ENCODE results near the gene FAHD2B.
"Not testable (repeated sequence)": the region's sequence is repeated elsewhere in the genome, so short reads cannot be mapped to it uniquely, and the experiment has no call there.

The FAHD2B gene

DNA sequence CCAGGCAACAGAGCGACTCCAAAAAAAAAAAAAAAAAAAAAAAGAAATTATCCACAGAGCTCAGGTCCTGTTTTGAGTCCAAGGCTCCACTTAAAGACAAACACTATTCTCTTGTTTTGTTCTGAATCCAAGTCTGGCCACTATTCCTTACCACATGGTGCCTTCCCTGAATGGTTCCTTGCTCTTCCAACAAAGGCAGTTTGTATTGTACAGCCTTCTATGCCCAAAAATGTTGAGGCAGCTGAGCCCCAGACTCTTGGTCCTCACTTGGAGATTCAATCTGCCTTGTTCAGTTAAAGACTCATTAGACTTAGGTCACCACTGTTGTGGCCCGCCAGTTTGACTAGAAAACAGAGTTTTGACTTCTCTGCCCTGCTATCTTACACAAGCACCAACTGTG, 1.7 kb downstream of the FAHD2B start:
- not testable (repeated sequence) for H3K4me3 ChIP-seq (ENCODE audit: insufficient read depth, low read length, poor library complexity, severe bottlenecking); H3K9me3 ChIP-seq (ENCODE audit: insufficient read depth, low read length); H3K27me3 ChIP-seq (ENCODE audit: low read length); H3K9ac ChIP-seq (ENCODE audit: low read length); H3K36me3 ChIP-seq (ENCODE audit: low read length); H3K79me2 ChIP-seq (ENCODE audit: insufficient read depth, low read length); H3F3A ChIP-seq (ENCODE audit: insufficient read depth); H3K9me2 ChIP-seq (replicated peaks; ENCODE audit: insufficient read depth, low read length); H3K27ac ChIP-seq (ENCODE audit: low read depth, low read length); H2AFZ ChIP-seq (ENCODE audit: low read depth, low read length, severe bottlenecking); H3K4me2 ChIP-seq (ENCODE audit: low read depth, low read length, poor library complexity, severe bottlenecking); H4K20me1 ChIP-seq (ENCODE audit: low read depth, low read length)

DNA sequence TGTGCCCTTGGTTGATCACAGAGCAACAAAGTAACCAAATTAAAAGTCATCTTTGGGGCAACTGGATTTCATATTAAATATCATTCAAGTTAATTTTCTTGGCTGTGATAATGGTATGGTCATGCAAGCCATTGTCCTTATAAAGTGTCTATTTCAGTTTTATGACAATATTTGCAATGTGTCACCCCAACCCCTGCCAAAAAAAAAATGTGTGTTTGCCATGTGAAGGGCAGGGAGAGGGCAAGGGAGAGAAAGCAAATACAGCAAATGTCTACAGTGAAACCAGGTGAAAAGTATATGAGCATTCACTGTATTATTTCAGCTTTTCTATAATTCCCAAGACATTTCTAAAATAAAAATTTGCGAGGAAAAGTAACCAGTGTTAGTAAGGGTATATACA, 6.0 kb downstream of the FAHD2B start:
- not testable (repeated sequence) for H2AFZ ChIP-seq (ENCODE audit: low read depth, low read length, severe bottlenecking); H3K27me3 ChIP-seq (ENCODE audit: low read length); H3K4me3 ChIP-seq (ENCODE audit: insufficient read depth, low read length, poor library complexity, severe bottlenecking); H3F3A ChIP-seq (ENCODE audit: insufficient read depth); H3K36me3 ChIP-seq (ENCODE audit: low read length); H3K9me3 ChIP-seq (ENCODE audit: insufficient read depth, low read length); H4K20me1 ChIP-seq (ENCODE audit: low read depth, low read length); H3K9ac ChIP-seq (ENCODE audit: low read length); H3K27ac ChIP-seq (ENCODE audit: low read depth, low read length); H3K9me2 ChIP-seq (replicated peaks; ENCODE audit: insufficient read depth, low read length); H3K4me2 ChIP-seq (ENCODE audit: low read depth, low read length, poor library complexity, severe bottlenecking); H3K79me2 ChIP-seq (ENCODE audit: insufficient read depth, low read length)

DNA sequence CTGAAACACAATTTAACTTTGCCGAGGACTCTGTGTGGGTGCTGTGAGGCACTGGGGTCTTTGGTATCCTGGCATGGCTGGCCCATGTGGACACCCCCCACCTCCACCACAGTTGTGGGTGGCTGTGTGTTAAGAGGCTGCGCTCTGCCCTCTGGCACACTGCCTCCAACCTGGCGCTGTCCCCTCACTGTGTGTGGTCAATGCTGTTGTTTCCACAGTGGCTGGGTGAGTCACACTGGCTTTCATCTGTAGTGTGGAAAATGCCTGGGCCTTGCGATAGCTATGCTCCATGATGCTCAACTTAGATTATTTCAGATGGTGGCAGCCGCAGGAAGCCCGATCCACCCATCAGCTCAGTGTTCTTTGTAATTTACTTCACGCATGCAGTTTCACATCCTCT, 9.6 kb downstream of the FAHD2B start:
- H3F3A ChIP-seq (ENCODE audit: insufficient read depth); H2AFZ ChIP-seq (ENCODE audit: low read depth, low read length, severe bottlenecking); H3K4me2 ChIP-seq (ENCODE audit: low read depth, low read length, poor library complexity, severe bottlenecking); H3K27ac ChIP-seq (ENCODE audit: low read depth, low read length); H3K36me3 ChIP-seq (ENCODE audit: low read length); H3K4me3 ChIP-seq (ENCODE audit: insufficient read depth, low read length, poor library complexity, severe bottlenecking); H4K20me1 ChIP-seq (ENCODE audit: low read depth, low read length); H3K27me3 ChIP-seq (ENCODE audit: low read length); H3K9me2 ChIP-seq (replicated peaks; ENCODE audit: insufficient read depth, low read length); H3K9me3 ChIP-seq (ENCODE audit: insufficient read depth, low read length); H3K9ac ChIP-seq (ENCODE audit: low read length); H3K79me2 ChIP-seq (ENCODE audit: insufficient read depth, low read length): not testable (repeated sequence)

DNA sequence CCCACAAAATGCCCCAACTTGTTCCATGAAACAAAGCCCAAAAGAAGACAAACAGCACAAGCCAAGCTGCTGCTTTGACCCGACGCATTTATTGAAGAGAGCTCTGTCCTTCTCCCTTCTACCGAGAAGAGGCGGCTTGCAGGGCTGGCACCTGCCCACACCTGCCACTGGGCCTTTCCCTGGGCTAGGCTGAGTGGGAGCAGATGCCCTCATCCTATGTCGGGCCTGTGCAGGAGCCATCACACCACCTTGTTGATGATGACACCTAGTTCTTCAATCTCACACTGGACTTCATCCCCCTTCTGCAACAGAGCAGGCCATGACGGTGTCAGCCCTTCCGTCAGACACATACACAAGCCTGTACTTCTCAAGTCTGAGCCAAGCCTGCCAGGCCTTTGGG, 11.2 kb downstream of the FAHD2B start:
- not testable (repeated sequence) for H3K4me2 ChIP-seq (ENCODE audit: low read depth, low read length, poor library complexity, severe bottlenecking); H4K20me1 ChIP-seq (ENCODE audit: low read depth, low read length); H3K4me3 ChIP-seq (ENCODE audit: insufficient read depth, low read length, poor library complexity, severe bottlenecking)

DNA sequence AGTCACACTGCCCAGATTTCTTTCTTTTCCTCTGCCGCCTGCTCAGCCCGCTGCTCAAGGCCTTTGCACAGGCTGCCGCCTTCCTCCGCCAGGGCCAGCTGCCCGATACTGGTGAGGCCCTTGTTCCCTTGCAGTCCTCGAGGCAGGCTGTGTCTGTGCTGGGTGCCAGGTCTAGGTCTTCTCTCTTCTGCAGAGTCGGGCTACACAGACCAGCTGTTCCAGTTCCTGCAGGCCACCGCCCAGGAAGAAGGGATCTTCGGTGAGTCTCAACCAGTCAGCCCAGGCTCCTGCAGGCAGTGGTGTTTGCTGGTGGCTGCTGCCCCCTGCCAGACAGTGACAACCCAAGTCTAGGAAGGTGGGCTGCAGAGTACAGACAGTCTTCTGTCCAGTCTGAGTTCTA, 12.5 kb downstream of the FAHD2B start:
- not testable (repeated sequence) for H2AFZ ChIP-seq (ENCODE audit: low read depth, low read length, severe bottlenecking); H3K4me2 ChIP-seq (ENCODE audit: low read depth, low read length, poor library complexity, severe bottlenecking); H3K9me2 ChIP-seq (replicated peaks; ENCODE audit: insufficient read depth, low read length); H3K79me2 ChIP-seq (ENCODE audit: insufficient read depth, low read length); H3K27ac ChIP-seq (ENCODE audit: low read depth, low read length); H3K9me3 ChIP-seq (ENCODE audit: insufficient read depth, low read length); H3K27me3 ChIP-seq (ENCODE audit: low read length); H3K4me3 ChIP-seq (ENCODE audit: insufficient read depth, low read length, poor library complexity, severe bottlenecking); H3K9ac ChIP-seq (ENCODE audit: low read length); H4K20me1 ChIP-seq (ENCODE audit: low read depth, low read length); H3F3A ChIP-seq (ENCODE audit: insufficient read depth); H3K36me3 ChIP-seq (ENCODE audit: low read length)

More for the DNA sequence above, 11.2 kb downstream of the FAHD2B start:
- not testable (repeated sequence) for H2AFZ ChIP-seq (ENCODE audit: low read depth, low read length, severe bottlenecking); H3K9me2 ChIP-seq (replicated peaks; ENCODE audit: insufficient read depth, low read length); H3K9ac ChIP-seq (ENCODE audit: low read length); H3K27ac ChIP-seq (ENCODE audit: low read depth, low read length); H3F3A ChIP-seq (ENCODE audit: insufficient read depth); H3K36me3 ChIP-seq (ENCODE audit: low read length); H3K27me3 ChIP-seq (ENCODE audit: low read length); H3K79me2 ChIP-seq (ENCODE audit: insufficient read depth, low read length); H3K9me3 ChIP-seq (ENCODE audit: insufficient read depth, low read length)

DNA sequence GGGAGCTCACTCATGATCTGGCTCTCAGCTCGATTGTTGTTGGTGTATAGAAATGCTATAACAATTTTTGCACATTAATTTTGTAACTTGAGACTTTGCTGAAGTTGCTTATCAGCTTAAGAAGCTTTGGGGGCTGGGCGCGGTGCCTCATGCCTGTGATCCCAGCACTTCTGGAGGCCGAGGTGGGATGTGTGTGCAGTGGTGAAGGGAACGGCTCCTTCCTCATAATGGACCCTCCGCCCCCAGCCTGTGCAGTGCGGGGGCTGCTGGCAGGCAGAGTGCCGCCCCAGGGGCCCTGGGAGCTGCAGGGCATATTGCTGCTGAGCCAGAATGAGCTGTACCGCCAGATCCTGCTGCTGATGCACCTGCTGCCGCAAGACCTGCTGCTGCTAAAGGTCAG, 13.8 kb downstream of the FAHD2B start:
- not testable (repeated sequence) for H3K27ac ChIP-seq (ENCODE audit: low read depth, low read length); H3K4me3 ChIP-seq (ENCODE audit: insufficient read depth, low read length, poor library complexity, severe bottlenecking); H3K9me3 ChIP-seq (ENCODE audit: insufficient read depth, low read length); H3F3A ChIP-seq (ENCODE audit: insufficient read depth); H3K79me2 ChIP-seq (ENCODE audit: insufficient read depth, low read length); H3K9ac ChIP-seq (ENCODE audit: low read length); H3K27me3 ChIP-seq (ENCODE audit: low read length); H3K9me2 ChIP-seq (replicated peaks; ENCODE audit: insufficient read depth, low read length); H2AFZ ChIP-seq (ENCODE audit: low read depth, low read length, severe bottlenecking); H4K20me1 ChIP-seq (ENCODE audit: low read depth, low read length); H3K36me3 ChIP-seq (ENCODE audit: low read length); H3K4me2 ChIP-seq (ENCODE audit: low read depth, low read length, poor library complexity, severe bottlenecking)

DNA sequence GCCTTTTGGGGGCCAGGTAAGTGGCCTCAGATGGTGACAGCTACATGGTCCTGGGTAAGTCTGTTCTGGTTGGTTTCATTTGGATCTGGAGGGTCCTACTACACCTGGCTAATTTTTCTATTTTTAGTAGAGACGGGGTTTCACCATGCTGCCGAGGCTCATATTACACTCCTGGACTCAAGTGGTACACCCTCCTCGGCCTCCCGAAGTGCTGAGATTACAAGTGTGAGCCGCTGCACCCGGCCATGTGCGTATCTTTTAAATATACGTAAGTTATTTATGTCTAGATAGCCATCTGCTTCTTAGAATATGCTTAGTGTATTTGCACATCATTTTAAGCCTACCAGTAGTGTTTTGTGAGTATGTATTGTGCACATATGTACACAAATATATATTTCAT, 17.5 kb downstream of the FAHD2B start:
- H3K27me3 ChIP-seq (ENCODE audit: low read length); H3K9ac ChIP-seq (ENCODE audit: low read length); H3K27ac ChIP-seq (ENCODE audit: low read depth, low read length); H3F3A ChIP-seq (ENCODE audit: insufficient read depth); H3K79me2 ChIP-seq (ENCODE audit: insufficient read depth, low read length); H3K9me3 ChIP-seq (ENCODE audit: insufficient read depth, low read length); H2AFZ ChIP-seq (ENCODE audit: low read depth, low read length, severe bottlenecking); H4K20me1 ChIP-seq (ENCODE audit: low read depth, low read length); H3K36me3 ChIP-seq (ENCODE audit: low read length); H3K4me2 ChIP-seq (ENCODE audit: low read depth, low read length, poor library complexity, severe bottlenecking); H3K9me2 ChIP-seq (replicated peaks; ENCODE audit: insufficient read depth, low read length); H3K4me3 ChIP-seq (ENCODE audit: insufficient read depth, low read length, poor library complexity, severe bottlenecking): not testable (repeated sequence)

DNA sequence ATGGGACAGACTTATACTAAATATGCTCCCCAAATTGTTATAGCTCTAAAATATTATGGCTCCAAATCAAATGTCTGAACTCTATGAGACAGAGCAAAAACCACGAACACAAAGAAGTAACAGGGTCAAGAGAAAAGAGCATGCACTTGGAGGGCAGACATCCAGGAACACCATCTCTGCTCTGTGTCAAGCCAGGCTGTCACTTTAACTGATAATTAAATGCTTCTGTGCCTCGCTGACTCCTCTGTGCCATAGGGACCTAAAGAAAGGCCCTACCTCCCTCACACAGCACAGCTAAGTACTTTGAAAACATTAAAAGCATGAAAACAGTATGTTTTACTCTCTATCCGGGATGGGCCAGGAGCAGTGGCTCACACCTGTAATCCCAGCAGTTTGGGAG, 23.8 kb downstream of the FAHD2B start:
- H3K9me2 ChIP-seq (replicated peaks; ENCODE audit: insufficient read depth, low read length); H3K27me3 ChIP-seq (ENCODE audit: low read length); H3K9ac ChIP-seq (ENCODE audit: low read length); H4K20me1 ChIP-seq (ENCODE audit: low read depth, low read length); H3K4me3 ChIP-seq (ENCODE audit: insufficient read depth, low read length, poor library complexity, severe bottlenecking); H3K36me3 ChIP-seq (ENCODE audit: low read length); H3F3A ChIP-seq (ENCODE audit: insufficient read depth); H3K27ac ChIP-seq (ENCODE audit: low read depth, low read length); H3K4me2 ChIP-seq (ENCODE audit: low read depth, low read length, poor library complexity, severe bottlenecking); H3K79me2 ChIP-seq (ENCODE audit: insufficient read depth, low read length); H2AFZ ChIP-seq (ENCODE audit: low read depth, low read length, severe bottlenecking); H3K9me3 ChIP-seq (ENCODE audit: insufficient read depth, low read length): not testable (repeated sequence)

DNA sequence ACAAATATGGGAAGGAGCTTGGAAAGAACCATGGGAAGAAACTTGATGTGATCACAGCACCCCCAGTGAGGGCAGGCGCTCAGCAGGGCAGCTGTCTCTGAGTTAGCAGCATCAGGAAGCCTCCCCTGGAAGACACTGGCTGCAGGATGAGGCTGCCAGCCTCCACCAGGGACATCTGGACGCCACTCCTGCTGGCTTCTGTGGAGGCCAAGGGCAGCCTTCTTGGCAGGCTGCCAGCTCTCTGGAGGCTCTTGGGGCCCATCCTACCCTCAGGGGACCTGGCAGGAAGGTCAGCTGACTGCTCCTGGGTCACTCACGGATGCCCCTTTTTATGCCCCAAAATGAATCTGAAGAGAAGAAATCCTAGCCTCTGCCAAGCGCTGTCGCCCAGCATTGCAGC, 26.0 kb downstream of the FAHD2B start:
- H3K4me2 ChIP-seq (ENCODE audit: low read depth, low read length, poor library complexity, severe bottlenecking), result not testable (repeated sequence)

More for the DNA sequence above, 26.0 kb downstream of the FAHD2B start:
- not testable (repeated sequence) for H3F3A ChIP-seq (ENCODE audit: insufficient read depth); H3K9me2 ChIP-seq (replicated peaks; ENCODE audit: insufficient read depth, low read length); H2AFZ ChIP-seq (ENCODE audit: low read depth, low read length, severe bottlenecking); H3K27ac ChIP-seq (ENCODE audit: low read depth, low read length); H3K27me3 ChIP-seq (ENCODE audit: low read length); H3K79me2 ChIP-seq (ENCODE audit: insufficient read depth, low read length); H3K36me3 ChIP-seq (ENCODE audit: low read length); H3K9me3 ChIP-seq (ENCODE audit: insufficient read depth, low read length); H3K9ac ChIP-seq (ENCODE audit: low read length); H4K20me1 ChIP-seq (ENCODE audit: low read depth, low read length); H3K4me3 ChIP-seq (ENCODE audit: insufficient read depth, low read length, poor library complexity, severe bottlenecking)

Measured in SU-DHL-6 (cell line).